GM19025 (cell line): ENCODE data around the gene SBK2.

Source experiments
- ATAC-seq: cut with Tn5 transposase; IDR thresholded peaks from one replicate; pipeline ENCODE4 v1.9.1; 2021; ENCODE audit warnings: mild to moderate bottlenecking, low read depth, moderate library complexity; ENCODE audit not compliant: unreplicated experiment

SBK2 gene

GRCh38 chr19:55559684-55560083 is 22.8 kb upstream of the SBK2 start:
- no peak for ATAC-seq

- ATAC-seq, result no peak
Measured at GRCh38 chr19:55554741-55555152, 17.8 kb upstream of the SBK2 start.

- ATAC-seq, result no peak
Measured at GRCh38 chr19:55554302-55554701, 17.4 kb upstream of the SBK2 start.

DNA sequence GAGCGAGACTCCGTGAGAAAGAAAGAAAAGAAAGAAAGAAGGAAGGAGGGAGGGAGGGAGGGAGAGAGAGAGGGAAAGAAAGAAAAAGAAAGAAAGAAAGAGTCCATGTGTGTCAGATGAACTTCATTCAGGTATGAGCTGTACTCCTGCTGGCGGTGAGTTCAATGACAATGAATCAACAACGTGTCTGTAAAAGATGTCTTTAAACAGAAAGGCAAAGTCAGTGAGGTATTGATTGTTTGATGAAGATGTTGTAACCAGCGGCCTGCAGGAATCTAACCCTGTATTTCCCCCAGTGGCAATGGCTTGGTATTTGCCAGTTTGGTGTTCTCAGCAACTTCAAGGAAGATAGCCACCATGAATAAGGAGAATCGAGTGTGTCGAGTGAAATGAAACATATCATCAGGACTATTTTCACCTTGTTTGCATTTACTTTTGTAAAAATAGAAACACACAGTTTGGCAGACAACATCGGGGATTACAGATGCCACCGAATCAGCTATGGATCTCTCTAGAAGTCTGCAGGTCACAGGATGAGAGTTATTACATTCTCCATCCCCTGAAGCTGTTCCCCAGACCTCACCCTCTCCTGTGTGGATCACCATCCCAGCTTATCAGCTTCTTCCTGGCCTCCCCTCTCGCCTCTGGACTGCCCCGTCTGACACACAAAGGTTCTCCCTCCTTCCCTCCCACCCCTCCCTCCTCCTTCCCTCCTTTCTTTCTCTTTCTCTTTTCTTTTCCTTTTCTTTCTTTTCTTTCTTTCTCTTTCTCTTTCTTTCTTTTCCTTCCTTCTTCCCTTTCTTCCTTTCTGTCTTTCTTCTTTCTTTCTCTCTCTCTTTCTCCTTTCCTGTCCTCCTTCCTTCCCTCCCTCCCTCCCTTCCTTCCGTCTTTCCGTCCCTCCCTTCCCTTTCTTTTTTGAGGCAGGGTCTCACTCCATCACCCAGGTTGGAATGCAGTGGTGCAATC is 16.6 kb upstream of the SBK2 start:
- ATAC-seq, result no peak

DNA sequence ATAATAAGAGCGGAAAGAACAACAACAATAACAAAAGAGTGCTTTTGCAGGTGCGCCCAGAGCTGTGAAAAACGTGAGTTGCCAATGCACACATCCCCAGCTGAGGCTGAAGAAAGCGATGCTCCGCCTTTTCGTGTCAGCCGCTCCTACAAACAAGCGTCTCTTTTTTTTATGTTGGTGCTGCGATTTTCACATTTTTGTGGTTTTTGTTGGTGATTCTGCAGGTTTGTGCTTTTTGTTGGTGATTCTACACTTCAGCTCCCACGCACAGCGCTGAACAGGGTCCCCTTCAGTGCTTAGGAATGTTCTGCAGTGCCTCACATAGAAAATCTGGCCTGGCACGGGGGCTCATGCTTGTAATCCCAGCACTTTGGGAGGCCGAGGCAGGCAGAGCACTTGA is 15.7 kb upstream of the SBK2 start:
- ATAC-seq, result no peak

DNA sequence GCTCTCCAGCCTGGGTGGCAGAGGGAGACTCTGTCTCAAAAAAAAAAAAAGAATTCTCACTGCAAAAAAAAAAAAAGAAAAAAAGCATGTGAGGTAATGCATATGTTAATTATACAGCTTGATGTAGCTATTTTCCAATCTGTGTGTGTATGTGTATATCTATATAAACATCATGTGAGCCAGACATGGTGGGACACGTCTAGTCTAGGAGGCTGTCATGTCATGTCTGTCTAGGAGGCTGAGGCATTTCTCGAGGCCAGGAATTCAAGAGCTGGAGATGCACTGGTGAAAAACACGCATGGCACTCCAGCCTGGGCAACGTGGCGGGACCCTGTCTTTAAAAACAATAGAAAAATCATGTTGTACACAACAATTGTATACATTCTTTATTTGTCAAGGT is 15.3 kb upstream of the SBK2 start:
- no peak for ATAC-seq

GRCh38 chr19:55550321-55550650 is 13.4 kb upstream of the SBK2 start:
- ATAC-seq, result no peak

GRCh38 chr19:55549500-55550320 is 12.8 kb upstream of the SBK2 start:
- no peak for ATAC-seq

GRCh38 chr19:55546822-55547614 is 10.1 kb upstream of the SBK2 start:
- ATAC-seq, result no peak

- no peak for ATAC-seq
Measured at GRCh38 chr19:55546011-55546410, 9.1 kb upstream of the SBK2 start.

GRCh38 chr19:55545443-55545842 is 8.5 kb upstream of the SBK2 start, which contains the start of gene SBK3:
Gene SBK3 (minus strand): TSS chr19:55545543. CDS start chr19:55545543, 0 bp downstream.
- ATAC-seq, result no peak

GRCh38 chr19:55544776-55545439 is 8.0 kb upstream of the SBK2 start:
- ATAC-seq, result no peak

GRCh38 chr19:55544014-55544413 is 7.1 kb upstream of the SBK2 start:
- ATAC-seq, result no peak

DNA sequence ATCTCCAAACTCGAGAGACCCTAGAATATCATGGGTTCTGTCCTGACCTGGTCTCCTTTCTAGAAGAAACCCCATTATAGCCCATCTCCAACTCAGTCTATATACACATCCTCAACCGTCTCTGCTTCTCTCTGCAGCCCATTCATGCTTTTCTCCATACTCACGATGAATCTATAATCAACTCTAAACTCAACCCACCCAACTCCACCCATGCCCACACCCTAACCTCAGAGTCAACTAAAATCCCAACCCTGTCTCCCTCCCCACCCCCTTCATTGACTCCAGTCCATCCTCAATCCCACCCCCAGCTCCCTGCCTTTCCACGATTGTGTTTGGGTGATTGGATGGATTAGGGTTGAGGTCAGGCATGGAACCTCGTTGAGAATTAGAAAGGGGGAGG is 6.6 kb upstream of the SBK2 start:
- ATAC-seq, result no peak

GRCh38 chr19:55542292-55542855 is 5.4 kb upstream of the SBK2 start:
- no peak for ATAC-seq

- ATAC-seq, result no peak
Measured at GRCh38 chr19:55541091-55541490, 4.2 kb upstream of the SBK2 start.

DNA sequence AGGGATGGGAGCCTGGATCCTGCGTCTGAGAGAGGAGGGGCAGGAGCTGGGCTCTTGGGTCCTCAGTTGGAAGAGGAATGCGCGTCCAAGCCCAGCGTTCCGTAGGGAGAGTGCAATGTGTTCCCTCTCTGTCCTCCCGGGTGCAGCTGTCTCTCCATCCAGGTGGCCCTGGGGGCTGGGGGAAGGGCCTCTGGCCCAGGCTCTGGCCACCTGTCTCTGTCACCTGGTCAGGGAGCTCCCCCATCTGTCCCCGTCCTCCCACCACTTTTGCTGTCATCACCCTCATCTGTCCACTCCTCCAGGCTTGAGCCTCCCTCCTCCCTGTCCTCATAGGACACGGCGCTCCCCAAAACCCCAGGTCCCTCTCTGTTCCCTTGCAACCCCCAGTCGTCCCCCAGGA is 3.7 kb upstream of the SBK2 start:
- ATAC-seq, result no peak

GRCh38 chr19:55539090-55539984 is 2.4 kb upstream of the SBK2 start:
- no peak for ATAC-seq

DNA sequence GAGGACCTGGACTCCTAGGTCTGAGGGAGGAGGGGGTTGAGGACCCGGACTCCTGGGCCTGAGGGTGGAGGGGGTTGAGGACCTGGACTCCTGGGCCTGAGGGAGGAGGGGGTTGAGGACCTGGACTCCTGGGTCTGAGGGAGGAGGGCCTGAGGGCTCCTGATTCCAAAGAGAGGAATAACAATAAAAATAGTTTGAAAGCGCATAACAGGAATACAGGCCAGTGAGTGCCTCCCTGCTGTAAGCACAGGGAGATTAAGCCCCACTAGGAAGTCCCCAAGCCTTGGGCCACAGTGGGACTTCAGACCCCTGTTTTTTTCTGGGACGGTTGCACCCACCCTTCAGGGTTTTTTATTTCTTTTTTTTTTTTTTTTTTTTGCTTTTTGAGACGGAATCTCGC is 1.2 kb upstream of the SBK2 start:
- no peak for ATAC-seq
